HCT116 (cell line): ENCODE results near the gene FAR2.

Source experiments
- CEBPB ChIP-seq: IDR thresholded peaks from 2 replicates; pipeline ENCODE4 v1.6.1; 2012; ENCODE audit warnings: low read depth
- EZH2 ChIP-seq: fragments of 200-600 bp; sonication (generic); IDR thresholded peaks from 2 replicates; pipeline ENCODE4 v1.6.1; 2017; ENCODE audit warnings: antibody characterized with exemption, mixed run types
- EZH2phosphoT487 ChIP-seq: fragments of 200-600 bp; IDR thresholded peaks from 2 replicates; pipeline ENCODE4 v1.6.1; 2018; ENCODE audit warnings: antibody characterized with exemption, borderline replicate concordance
- JUND ChIP-seq: IDR thresholded peaks from 2 replicates; pipeline ENCODE4 v1.6.1; 2012
- POLR2A ChIP-seq: IDR thresholded peaks from 2 replicates; pipeline ENCODE4 v1.7.0; 2011; ENCODE audit warnings: borderline replicate concordance; ENCODE audit not compliant: insufficient read depth, insufficient read length; ENCODE audit errors: extremely low read depth
- POLR2AphosphoS5 ChIP-seq: IDR thresholded peaks from 2 replicates; pipeline ENCODE4 v1.6.1; 2011; ENCODE audit warnings: mild to moderate bottlenecking, low read depth, low read length, moderate library complexity
- SP1 ChIP-seq: IDR thresholded peaks from 2 replicates; pipeline ENCODE4 v1.6.1; 2012; ENCODE audit warnings: low read depth
- YY1 ChIP-seq: IDR thresholded peaks from 2 replicates; pipeline ENCODE4 v1.6.1; 2011; ENCODE audit warnings: low read length, low read depth, moderate library complexity, mild to moderate bottlenecking; ENCODE audit not compliant: insufficient replicate concordance; ENCODE audit errors: extremely low read depth
- TF ChIP-seq, protein P1 (sequence below): IDR thresholded peaks from 2 replicates; pipeline ENCODE4 v1.6.1; 2011; ENCODE audit warnings: mild to moderate bottlenecking, low read length, moderate library complexity; ENCODE audit not compliant: insufficient replicate concordance; ENCODE audit errors: extremely low read depth
- TF ChIP-seq, protein P2 (sequence below), 3 experiments: fragments of 200-600 bp in 1 of 3; sonication (generic) in 1 of 3; IDR thresholded peaks in 2 of 3; conservative IDR thresholded peaks in 1 of 3; 2 replicates each; pipeline ENCODE4 v1.5.1; 2012 to 2017; ENCODE audit warnings: low read depth in 2 of 3, low read length in 2 of 3, antibody characterized with exemption in 1 of 3, borderline replicate concordance in 1 of 3, control low read depth in 1 of 3, mild to moderate bottlenecking in 1 of 3, mixed read lengths in 1 of 3, mixed run types in 1 of 3, moderate library complexity in 1 of 3; ENCODE audit not compliant: insufficient read depth in 1 of 3
- TF ChIP-seq, protein P3 (sequence below): IDR thresholded peaks from 2 replicates; pipeline ENCODE4 v1.6.1; 2012

DNA sequence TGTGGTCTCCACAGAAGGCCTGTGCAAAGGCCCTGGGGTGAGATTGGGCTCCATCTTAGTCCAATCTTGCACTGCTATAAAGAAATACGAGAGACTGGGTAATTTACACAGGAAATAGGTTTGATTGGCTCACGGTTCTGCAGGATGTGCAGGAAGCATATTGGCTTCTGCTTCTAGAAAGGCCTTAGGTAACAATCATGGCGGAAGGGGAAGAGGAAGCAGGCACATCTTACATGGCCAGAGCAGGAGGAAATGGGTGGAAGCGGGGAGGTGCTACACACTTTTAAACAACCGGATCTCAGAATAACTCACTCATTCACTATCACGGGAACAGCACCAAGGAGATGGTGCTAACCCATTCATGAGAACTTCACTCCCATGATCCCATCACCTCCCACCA, 55.4 kb downstream of the FAR2 start:
- TF ChIP-seq POLR2A: no peak
- TF ChIP-seq, protein P1, sequence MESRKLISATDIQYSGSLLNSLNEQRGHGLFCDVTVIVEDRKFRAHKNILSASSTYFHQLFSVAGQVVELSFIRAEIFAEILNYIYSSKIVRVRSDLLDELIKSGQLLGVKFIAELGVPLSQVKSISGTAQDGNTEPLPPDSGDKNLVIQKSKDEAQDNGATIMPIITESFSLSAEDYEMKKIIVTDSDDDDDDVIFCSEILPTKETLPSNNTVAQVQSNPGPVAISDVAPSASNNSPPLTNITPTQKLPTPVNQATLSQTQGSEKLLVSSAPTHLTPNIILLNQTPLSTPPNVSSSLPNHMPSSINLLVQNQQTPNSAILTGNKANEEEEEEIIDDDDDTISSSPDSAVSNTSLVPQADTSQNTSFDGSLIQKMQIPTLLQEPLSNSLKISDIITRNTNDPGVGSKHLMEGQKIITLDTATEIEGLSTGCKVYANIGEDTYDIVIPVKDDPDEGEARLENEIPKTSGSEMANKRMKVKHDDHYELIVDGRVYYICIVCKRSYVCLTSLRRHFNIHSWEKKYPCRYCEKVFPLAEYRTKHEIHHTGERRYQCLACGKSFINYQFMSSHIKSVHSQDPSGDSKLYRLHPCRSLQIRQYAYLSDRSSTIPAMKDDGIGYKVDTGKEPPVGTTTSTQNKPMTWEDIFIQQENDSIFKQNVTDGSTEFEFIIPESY: no peak
- TF ChIP-seq, protein P2, sequence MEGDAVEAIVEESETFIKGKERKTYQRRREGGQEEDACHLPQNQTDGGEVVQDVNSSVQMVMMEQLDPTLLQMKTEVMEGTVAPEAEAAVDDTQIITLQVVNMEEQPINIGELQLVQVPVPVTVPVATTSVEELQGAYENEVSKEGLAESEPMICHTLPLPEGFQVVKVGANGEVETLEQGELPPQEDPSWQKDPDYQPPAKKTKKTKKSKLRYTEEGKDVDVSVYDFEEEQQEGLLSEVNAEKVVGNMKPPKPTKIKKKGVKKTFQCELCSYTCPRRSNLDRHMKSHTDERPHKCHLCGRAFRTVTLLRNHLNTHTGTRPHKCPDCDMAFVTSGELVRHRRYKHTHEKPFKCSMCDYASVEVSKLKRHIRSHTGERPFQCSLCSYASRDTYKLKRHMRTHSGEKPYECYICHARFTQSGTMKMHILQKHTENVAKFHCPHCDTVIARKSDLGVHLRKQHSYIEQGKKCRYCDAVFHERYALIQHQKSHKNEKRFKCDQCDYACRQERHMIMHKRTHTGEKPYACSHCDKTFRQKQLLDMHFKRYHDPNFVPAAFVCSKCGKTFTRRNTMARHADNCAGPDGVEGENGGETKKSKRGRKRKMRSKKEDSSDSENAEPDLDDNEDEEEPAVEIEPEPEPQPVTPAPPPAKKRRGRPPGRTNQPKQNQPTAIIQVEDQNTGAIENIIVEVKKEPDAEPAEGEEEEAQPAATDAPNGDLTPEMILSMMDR (IDR thresholded peaks at IDR 0.05 in 2 of 3, conservative IDR thresholded peaks at IDR 0.05 in 1 of 3; ENCODE audit: borderline replicate concordance in 1 of 3, insufficient read depth in 1 of 3, low read depth in 2 of 3, low read length in 2 of 3): no peak
- no peak for TF ChIP-seq POLR2AphosphoS5
- TF ChIP-seq, protein P3, sequence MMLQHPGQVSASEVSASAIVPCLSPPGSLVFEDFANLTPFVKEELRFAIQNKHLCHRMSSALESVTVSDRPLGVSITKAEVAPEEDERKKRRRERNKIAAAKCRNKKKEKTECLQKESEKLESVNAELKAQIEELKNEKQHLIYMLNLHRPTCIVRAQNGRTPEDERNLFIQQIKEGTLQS: no peak
- TF ChIP-seq JUND: no peak
- no peak for TF ChIP-seq SP1
- no peak for TF ChIP-seq EZH2
- TF ChIP-seq YY1: no peak
- no peak for TF ChIP-seq CEBPB
- TF ChIP-seq EZH2phosphoT487: no peak
